HG03457 (cell line): ENCODE data around the gene STARD3NL.

Experiments used
- ATAC-seq: cut with Tn5 transposase; IDR thresholded peaks from one replicate; pipeline ENCODE4 v1.9.1; 2021; ENCODE audit warnings: moderate number of reproducible peaks; ENCODE audit not compliant: unreplicated experiment

The STARD3NL gene

DNA sequence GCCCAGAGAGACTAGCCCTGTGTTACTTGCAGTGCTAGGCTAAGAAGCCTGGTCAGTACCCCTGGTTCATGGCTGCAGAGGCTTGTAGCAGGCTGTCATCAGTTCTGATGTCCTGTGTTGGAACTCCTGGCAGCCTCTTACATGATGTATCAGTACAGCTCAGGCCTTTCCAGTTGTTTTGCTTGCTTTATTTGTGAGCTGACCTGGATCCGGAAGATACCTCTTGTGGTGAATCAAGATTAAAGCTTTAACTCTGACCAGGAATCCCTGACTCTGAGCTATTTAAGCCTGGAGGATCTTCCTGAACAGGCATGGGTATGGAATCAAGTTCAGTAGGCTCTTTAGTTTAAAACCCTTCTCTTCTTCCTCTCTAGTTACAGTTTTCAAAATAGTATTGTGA lies 4.4 kb downstream of the STARD3NL start:
- no peak for ATAC-seq

DNA sequence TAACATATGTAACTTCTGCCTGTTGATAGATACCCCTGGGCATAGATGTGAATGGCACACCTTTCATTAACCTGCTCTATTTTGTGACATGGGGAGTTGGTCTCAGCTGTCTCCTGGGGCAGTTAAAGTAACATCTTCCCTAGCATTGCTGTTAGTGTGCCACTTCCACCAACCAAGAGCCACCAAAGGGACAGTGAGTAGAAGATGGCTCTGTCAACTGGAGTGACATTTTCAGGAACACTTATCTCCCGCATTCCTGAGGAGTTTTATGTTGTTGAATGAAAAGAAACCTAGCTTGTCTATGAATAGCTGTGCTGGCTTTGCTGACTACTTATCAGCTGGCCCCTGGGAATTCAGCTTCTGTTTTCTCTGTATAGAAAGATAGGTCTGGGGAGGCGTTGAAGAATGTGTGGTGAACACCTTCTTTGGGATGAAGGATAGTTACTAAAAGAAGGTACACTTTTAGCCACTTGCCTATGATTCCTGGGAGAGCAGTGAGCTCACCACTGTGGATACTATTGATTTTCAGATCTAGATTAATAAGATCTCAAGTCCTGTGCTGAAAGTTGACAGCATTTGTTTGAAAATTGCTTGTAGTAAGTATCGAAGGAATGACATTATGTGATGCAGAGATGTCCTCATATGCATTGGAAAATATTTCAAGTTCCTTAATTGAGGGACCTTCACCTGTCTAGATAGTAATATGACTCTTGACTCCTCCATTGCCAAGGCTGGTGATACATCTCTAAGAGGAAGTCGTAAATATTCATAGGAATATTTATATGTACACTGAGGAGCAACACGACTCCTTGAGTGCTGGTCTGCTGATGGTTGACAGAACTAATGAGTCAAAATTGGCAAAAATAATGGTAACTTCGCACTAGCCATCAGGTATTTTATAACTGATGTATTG lies 7.6 kb downstream of the STARD3NL start:
- no peak for ATAC-seq

DNA sequence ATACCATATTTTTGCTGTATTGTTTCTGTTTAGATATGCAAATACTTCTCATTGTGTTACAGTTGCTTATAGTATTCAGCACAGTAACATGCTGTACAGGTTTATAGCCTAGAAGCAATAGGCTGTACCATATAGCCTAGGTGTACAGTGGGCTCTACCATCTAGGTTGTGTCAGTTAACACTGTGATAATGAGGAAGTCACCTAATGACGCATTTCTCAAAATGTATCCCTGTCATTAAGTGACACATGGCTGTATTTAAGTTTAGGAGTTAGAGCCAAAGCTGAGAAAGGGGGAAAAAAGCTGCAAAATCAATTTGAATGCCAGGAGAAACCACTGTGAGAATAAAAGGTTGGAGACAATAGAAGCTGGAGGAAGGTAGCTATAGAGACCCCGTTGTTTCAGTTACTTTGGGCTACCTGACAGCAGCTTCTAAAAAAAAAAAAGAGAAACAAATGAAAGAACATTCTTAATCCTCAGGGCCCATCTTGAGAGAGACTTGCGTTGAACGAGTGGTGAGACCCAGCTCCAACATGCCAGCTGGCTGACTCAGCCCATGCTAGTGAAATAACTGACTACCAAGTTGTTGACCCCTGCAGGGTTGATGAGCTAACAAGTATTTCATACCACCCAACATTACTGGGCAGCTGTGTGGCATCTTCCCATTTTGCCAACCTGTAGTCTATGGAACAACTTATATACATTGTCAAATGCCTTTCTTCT lies 8.7 kb downstream of the STARD3NL start:
- no peak for ATAC-seq

DNA sequence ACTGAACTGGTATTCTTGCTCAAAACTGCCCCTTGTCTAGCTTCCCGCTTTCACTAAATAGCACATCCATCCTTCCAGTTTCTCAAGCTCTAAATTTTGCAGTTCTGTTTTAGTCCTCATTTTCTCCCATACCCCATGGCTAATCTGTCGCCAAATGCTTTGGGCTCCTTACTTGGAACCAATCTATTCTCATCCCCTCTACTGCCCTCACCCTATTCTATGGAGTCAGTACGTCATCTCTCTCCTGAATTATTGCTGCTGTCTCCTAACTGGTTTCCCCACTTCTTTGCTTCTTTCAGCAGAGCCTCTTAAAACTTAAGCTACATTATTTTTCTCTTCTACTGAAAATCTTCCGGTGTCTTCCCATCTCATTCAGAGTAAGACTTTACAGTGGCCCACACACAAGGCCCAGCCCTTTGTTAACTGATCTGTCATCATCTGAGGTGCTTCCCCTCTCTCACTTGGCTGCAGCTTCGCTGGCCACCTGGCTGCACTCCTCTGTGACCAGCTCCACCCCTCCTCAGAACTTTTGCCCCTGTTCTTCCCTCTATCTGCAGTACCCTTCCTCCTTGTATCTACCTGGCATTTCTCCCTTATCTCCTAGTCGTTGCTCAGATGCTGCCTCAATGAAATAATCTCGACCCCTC lies 9.9 kb downstream of the STARD3NL start:
- ATAC-seq, result peak; percentile 83

DNA sequence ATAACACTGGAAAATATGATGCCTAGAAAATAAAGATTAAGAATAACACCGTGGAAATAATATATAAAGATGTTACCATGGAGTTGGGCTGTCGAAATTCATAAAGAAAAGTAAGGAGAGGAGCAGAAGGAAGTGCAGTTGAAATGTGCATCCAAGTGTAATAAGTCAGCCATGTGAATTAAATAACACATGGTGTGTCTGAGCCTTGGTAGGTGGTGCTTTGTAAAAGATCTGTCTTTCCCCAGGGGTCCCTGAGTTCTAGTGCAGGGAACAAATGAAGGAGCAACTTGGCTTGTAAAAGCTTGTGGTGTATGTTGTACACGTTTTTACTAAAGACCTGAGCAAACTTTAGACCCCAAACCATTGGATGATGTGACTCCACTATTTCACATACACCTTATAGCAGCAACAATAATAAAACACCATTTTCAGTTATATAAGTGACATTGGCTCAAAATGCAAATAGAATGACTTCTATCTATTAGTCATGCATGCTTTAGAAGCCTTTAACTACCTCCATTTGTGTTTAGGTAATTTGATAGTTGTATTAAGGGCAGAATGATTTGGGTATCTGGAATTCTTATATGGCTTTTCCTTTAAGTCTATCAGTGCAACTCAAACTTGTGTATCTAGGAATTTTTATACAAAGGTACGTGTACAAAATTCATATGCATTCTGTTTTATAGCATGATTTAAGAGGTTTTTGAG lies 11.3 kb downstream of the STARD3NL start:
- no peak for ATAC-seq

DNA sequence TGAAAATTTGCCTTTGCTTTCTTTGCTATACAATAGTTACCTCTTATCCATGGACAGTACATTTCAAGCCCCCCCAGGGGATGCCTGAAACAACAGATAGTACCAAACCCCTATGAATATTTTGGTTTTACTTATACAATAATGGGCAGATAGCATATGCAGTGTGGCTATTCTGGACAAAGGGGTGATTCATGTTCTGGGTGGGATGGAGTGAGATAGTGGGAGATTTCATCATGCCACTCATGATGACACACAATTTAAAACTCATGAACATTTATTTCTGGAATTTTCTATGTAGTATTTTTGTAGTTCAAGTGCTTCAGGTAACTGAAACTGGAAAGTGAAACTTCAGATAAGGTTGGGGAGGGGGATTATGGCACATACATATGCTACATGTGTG lies 12.0 kb downstream of the STARD3NL start:
- ATAC-seq, result no peak

DNA sequence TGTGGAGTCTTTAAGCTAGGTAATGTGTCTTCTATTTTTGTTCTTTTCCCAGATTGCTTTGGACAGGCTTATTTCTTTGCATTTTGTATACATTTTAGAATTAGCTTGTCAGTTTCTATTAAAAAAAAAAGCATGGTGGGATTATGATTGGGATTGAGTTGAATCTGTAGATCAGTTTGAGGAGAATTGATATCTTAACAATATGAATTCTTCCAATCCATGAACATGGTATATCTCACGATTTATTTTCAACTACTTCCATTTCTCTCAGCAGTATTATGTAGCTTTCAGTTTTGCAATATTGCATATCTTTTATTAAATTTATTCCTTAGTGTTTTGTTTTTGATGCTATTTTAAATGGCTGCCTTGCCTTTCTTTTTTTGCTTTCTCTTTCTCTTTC lies 13.7 kb downstream of the STARD3NL start:
- ATAC-seq, result no peak

DNA sequence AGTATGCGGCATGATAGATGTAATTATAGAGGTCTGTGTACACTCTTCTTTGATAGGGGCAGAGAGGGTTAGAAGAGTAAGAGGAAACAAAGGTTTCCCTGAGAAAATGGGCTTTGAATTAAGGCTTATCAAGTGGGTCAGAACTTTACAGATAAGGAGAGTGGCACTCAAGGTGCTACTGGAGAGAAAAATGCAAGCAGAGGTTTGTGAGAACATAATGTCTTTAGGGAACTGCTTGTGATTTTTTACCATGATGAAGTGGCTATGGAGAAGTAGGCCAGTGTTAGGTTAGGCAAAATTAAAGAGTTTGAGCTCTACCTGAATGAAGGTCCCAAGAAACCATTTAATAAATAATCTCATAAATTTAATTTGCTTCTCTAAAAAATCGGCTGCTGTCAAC lies 14.3 kb downstream of the STARD3NL start:
- no peak for ATAC-seq

DNA sequence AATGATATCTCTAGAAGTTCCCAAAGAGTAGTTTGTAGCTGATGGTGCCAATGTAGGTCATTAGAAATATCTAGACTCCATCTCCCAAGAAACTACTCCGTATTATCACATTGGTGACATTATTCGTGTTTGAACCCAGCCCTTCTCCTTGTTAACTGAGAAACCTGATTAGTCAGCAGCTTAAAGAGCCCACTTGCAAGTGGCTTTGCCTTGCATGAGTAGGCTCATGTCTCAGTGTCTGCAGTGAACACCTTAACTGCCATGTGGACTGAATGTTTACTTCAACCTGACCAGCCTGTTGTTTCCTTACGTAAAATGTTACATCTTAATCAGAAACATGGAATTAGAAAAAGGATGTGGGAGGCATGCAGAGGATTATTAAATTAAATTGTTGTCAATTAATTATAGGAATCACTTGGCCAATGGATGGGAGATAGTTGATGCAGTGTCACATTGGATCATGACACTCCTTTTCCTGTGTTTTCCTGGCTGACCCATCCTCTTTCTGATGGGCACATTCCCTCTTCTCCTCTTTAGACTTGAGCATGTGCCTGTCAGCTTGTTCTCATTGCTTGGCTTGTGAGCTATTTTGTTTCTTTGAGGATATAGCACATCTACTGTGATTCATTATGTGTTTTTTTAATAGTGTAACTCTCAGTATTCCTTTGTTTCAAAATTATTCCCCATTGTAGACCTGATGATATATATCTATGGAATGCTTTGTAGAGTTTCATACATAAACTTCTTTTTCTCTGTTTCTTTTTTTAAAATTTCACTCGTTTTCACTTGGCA lies 18.0 kb downstream of the STARD3NL start:
- ATAC-seq, result no peak

DNA sequence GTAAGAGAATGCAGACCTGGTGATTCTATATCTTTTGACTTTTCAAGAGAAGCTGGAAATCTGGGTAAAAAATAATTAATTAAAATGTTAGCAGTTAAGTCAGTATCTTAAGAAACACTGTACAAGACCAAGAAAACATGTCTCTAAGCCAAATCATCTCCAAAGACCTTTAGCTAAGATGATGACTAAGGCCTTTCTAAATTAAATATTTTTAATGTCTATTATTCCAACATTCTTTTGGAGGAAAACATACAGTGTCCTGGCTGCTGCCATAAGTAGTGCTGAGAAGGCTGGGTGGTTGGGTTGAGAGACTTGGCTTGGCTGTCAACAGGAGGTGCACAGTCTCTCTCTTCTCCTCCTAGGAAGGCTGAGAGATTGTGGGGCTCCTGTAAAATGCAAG lies 20.3 kb downstream of the STARD3NL start:
- ATAC-seq, result no peak

DNA sequence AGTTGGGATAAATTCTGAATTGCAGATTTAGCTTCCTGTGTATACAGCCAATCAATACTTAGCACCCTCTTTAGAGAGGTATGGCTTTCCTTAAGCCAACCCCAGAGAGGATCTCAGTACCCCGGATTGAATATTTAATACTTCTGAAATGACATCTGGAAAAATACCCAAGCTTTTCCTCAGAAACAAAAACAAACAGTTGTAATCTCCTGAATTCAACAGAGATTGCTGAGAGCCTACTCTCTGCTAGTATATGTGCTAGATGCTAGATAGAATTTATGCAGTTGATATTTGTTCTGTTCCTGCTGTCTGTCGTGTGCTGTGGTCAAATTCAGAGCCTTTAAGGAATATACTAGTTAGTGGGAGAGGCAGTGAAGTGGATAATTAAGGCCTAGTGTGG lies 21.1 kb downstream of the STARD3NL start:
- ATAC-seq, result no peak

DNA sequence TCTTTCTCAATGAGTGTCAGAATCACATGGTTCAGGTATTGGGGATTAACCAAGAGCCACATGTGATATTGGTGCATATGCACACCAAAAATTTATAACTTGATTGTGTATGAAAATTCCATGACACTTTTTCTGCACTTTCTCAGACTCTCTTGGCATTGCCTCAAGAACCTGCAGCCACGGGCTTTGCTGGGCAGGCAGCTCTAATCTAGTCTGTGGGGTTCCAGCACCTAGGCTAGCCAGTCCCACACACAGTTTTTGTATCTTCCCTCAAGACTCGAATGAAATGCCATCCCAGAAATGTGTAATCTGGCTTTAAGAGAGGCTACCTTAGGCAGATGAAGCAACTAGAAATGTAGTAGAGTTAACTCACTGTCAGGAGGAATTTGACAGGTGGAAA lies 21.7 kb downstream of the STARD3NL start:
- ATAC-seq, result no peak

DNA sequence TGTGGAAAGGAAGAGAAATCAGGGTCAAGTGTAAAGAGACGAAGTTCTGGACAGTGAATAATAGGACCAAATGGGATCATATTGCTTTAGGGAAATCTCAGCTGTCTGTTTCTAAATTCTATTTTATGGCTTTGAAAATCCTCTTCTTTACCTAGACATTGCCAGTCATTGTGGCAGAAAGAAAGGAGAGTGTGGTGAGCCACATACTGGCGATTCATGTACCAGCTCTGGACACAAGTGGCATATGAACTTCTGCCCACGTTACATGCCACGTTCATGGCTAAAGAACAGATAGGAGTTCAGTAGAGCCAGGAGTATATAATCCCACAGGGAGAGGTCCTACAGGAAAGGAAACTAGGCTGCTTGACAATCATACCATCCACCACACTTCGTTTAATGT lies 28.0 kb downstream of the STARD3NL start:
- ATAC-seq, result no peak

DNA sequence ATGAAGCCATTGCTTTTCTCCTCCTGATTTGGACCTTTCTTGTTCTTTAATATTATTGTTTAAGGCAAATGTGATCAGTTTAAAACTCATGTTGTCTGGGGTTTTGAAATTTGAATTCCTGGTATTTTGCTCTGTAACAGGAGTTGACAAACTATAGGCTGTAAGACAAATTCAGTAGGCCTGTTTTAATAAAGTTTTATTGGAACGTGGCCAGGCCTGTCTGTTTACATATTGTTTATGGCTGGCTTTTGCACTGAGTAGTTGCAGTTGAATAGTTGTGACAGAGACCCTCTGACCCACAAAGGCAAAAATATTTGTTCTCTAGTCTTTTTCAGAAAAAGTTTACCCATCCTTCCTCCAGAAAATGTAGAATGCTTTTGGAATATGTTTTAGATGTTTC lies 29.8 kb downstream of the STARD3NL start:
- ATAC-seq, result no peak

DNA sequence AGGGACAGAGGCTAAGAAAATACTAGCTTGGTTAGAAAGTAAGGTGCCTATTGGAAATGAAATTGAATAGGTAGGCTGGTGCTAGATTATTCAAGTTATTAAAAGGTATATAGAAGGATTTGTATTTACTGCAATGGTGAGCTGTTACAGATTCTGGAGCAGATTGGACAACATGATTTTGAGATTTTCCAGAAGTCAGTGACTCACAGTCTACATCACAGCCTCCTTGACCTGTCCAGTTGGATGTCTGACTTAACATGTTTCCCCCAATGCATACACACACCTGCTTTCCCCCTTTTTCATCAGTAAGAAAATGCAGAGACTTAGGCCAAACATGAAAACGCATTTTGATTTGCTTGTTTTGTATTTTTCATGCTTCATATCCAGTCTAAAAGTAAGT lies 33.4 kb downstream of the STARD3NL start:
- ATAC-seq, result no peak

DNA sequence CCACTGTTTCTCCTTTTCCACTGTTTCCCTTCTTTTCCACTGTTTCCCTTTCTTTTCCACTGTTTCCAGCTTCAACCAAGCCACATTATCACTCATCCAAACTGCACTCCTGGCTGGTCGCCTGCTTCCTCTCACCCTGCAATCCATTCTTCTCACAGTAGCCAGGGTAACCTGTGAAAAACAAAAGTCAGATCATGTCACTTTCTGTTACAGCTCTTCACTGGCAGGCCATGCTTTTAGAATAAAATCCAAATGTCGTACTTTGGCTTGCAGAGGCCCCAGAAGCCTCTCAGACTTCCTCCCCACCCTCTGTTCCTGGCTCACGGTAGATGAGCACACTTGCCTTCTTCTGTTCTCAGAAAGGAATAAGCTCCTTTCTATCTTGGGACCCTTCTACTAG lies 33.9 kb downstream of the STARD3NL start:
- ATAC-seq, result no peak

DNA sequence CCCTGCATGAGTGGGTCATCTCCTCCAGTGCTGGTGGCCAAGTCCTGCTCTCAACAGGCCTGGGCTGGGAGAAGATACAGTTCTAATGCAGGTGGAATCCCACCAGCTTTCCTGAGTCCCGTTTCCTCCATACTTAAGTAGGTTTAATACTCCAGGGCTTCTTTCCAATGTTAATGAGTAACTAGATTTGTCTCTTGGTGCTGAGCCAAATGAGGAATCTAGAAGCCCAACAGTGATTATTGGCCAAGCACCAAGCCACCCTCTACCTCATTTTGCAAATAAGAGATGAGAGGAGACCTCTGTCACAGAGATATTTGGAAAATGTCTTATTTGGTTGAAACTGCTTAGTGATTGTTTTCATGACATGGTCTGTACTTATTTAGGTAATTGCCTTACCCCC lies 37.1 kb downstream of the STARD3NL start:
- ATAC-seq, result no peak

DNA sequence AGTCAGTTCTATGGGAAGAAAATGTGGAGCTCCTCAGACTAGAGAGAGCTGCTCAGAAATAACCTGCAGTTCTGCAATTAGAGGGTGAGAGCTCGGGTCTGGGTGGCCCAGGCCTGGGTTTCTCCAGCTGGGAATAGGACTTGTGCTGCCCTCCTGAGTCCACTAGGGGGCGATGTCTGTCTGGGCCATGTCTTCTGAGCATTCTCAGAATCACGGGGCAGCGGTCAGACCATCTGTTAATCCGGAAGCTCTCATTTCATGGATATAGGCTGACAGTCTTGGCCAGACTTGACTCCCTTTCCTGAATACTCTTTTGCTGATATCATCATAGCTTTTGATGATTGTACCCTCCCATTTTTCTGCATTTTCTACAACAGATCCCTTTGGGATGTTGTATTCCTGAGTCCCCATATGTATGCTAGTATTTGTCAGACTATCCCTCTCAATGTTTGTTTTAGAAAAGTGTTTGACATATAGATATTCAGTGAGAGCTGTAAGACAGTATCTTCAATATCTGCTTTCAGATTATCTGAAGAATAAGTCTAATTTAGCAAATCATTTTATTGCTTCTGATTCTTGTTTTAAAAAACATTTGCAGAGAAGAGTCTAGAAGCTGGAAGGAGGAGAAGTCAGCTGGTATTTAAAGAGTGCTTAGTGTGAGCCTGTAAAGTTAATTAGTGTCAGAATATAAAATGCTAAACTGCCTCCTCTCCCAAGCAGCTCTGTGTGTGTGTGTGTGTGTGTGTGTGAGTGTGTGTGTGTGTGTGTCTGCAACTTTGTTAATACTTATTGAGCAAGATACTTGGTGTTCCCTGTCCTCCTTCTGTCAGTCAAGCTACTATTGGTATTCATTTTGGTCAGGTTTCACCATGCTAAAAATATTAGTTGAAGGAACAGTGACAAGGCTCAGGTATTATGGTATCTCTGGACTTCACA lies 38.0 kb downstream of the STARD3NL start:
- ATAC-seq, result peak; percentile 78

DNA sequence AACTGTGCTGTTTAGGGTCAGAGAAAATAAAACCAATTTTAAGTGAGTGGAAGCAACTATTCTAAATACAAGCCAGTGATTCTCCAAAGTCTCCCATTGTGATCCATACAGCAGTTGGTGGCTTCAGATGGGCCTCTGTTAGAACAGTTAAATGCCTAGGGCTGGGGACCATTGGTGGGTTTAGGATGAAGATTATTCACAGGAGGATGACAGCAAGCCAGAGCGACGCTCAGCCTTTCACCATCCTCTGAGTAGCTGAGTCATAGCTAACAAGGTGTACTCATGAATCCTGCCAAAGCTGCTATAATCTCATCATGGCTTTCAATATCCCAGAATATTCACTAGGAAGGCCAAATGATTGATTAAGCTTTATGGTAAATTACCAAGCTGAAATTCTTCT lies 39.6 kb downstream of the STARD3NL start:
- ATAC-seq, result no peak
